ENCODE results near the gene TFF3.
A peak's percentile ranks its signal among the peaks of the same experiment; 100 is the strongest.

TFF3 gene

GRCh38 chr21:42360317-42360716 is 45.1 kb upstream of the TFF3 start:
- TF ChIP-seq MAX (IDR thresholded peaks at IDR 0.05; ENCODE audit: low read depth, low read length) (no peak), MYC (IDR thresholded peaks at IDR 0.05; ENCODE audit: low read depth, low read length) (no peak), CTCF (IDR thresholded peaks at IDR 0.05; ENCODE audit: low read depth, low read length) (peak; percentile 39), POLR2A (IDR thresholded peaks at IDR 0.05; ENCODE audit: extremely low read depth, insufficient read length) (no peak)
- peak; percentile 42 for DNase-seq (ENCODE audit: low read depth)
- H3K4me3 ChIP-seq (ENCODE audit: low read depth, low read length) = no peak overlapping the region

GRCh38 chr21:42358937-42359336 is 43.7 kb upstream of the TFF3 start:
- no peak for DNase-seq (ENCODE audit: low read depth)
- H3K4me3 ChIP-seq (ENCODE audit: low read depth, low read length) = no peak overlapping the region
- TF ChIP-seq CTCF (IDR thresholded peaks at IDR 0.05; ENCODE audit: low read depth, low read length) (no peak), POLR2A (IDR thresholded peaks at IDR 0.05; ENCODE audit: extremely low read depth, insufficient read length) (no peak), MAX (IDR thresholded peaks at IDR 0.05; ENCODE audit: low read depth, low read length) (no peak), MYC (IDR thresholded peaks at IDR 0.05; ENCODE audit: low read depth, low read length) (no peak)

- no peak overlapping the region for H3K4me3 ChIP-seq (ENCODE audit: low read depth, low read length)
- no peak for TF ChIP-seq MYC (IDR thresholded peaks at IDR 0.05; ENCODE audit: low read depth, low read length)
- no peak for TF ChIP-seq POLR2A (IDR thresholded peaks at IDR 0.05; ENCODE audit: extremely low read depth, insufficient read length)
- TF ChIP-seq MAX (IDR thresholded peaks at IDR 0.05; ENCODE audit: low read depth, low read length) = no peak
- DNase-seq (ENCODE audit: low read depth) = no peak
Observed at GRCh38 chr21:42358261-42358660, 43.1 kb upstream of the TFF3 start.

- no peak overlapping the region for H3K4me3 ChIP-seq (ENCODE audit: low read depth, low read length)
- TF ChIP-seq MYC (IDR thresholded peaks at IDR 0.05; ENCODE audit: low read depth, low read length) (no peak), CTCF (IDR thresholded peaks at IDR 0.05; ENCODE audit: low read depth, low read length) (no peak), POLR2A (IDR thresholded peaks at IDR 0.05; ENCODE audit: extremely low read depth, insufficient read length) (no peak), MAX (IDR thresholded peaks at IDR 0.05; ENCODE audit: low read depth, low read length) (no peak)
- DNase-seq (ENCODE audit: low read depth) = no peak
Observed at GRCh38 chr21:42357307-42357706, 42.1 kb upstream of the TFF3 start.

- no peak for TF ChIP-seq MAX (IDR thresholded peaks at IDR 0.05; ENCODE audit: low read depth, low read length)
- no peak overlapping the region for H3K4me3 ChIP-seq (ENCODE audit: low read depth, low read length)
- DNase-seq (ENCODE audit: low read depth) = no peak
Observed at GRCh38 chr21:42356650-42357049, 41.4 kb upstream of the TFF3 start.

- no peak for DNase-seq (ENCODE audit: low read depth)
- TF ChIP-seq CTCF (IDR thresholded peaks at IDR 0.05; ENCODE audit: low read depth, low read length) (no peak), POLR2A (IDR thresholded peaks at IDR 0.05; ENCODE audit: extremely low read depth, insufficient read length) (no peak), MYC (IDR thresholded peaks at IDR 0.05; ENCODE audit: low read depth, low read length) (no peak), MAX (IDR thresholded peaks at IDR 0.05; ENCODE audit: low read depth, low read length) (no peak)
- H3K4me3 ChIP-seq (ENCODE audit: low read depth, low read length) = no peak overlapping the region
Observed at GRCh38 chr21:42356046-42356445, 40.8 kb upstream of the TFF3 start.

GRCh38 chr21:42353623-42354022 is 38.4 kb upstream of the TFF3 start:
- DNase-seq (ENCODE audit: low read depth) = no peak
- H3K4me3 ChIP-seq (ENCODE audit: low read depth, low read length) = no peak overlapping the region
- no peak for TF ChIP-seq MYC (IDR thresholded peaks at IDR 0.05; ENCODE audit: low read depth, low read length)
- no peak for TF ChIP-seq POLR2A (IDR thresholded peaks at IDR 0.05; ENCODE audit: extremely low read depth, insufficient read length)
- no peak for TF ChIP-seq MAX (IDR thresholded peaks at IDR 0.05; ENCODE audit: low read depth, low read length)
- TF ChIP-seq CTCF (IDR thresholded peaks at IDR 0.05; ENCODE audit: low read depth, low read length) = no peak
